Activated CD4-positive, alpha-beta memory T cell treated with anti-CD3 and anti-CD28 coated beads for 36 hours (primary cell): ENCODE data around the gene FOXE1. TPM values are rescaled to one million over a fixed set of nuclear protein-coding genes. Genes with fewer than 3 reads are reported as not detected.

Source experiments
- CTCF ChIA-PET: fragments of 350-600 bp; sonication (Branson Sonifier 250); formaldehyde crosslinking; loops from one replicate; lab custom pipeline; 2021; ENCODE audit warnings: antibody characterized with exemption, inconsistent platforms; lab: Charles Lee
- POLR2A ChIA-PET: fragments of 350-600 bp; sonication (Branson Sonifier 250); formaldehyde crosslinking; loops from one replicate; lab custom pipeline; 2021; ENCODE audit warnings: antibody characterized with exemption; lab: Charles Lee
- DNase-seq: peaks from one replicate; pipeline ENCODE4 v3.0.0-alpha.2; 2020
- H3K27ac Mint-ChIP-seq: one replicate; pipeline ENCODE4 v1.8.0; 2021; ENCODE audit warnings: mixed read lengths
- H3K27me3 Mint-ChIP-seq: one replicate; pipeline ENCODE4 v1.8.0; 2021; ENCODE audit warnings: mixed read lengths
- H3K36me3 Mint-ChIP-seq: one replicate; pipeline ENCODE4 v1.8.0; 2021; ENCODE audit warnings: mixed read lengths
- H3K4me1 Mint-ChIP-seq: one replicate; pipeline ENCODE4 v1.8.0; 2021; ENCODE audit warnings: low read depth, mixed read lengths
- H3K4me3 Mint-ChIP-seq: one replicate; pipeline ENCODE4 v1.8.0; 2021; ENCODE audit warnings: mild to moderate bottlenecking, mixed read lengths
- H3K9me3 Mint-ChIP-seq: one replicate; pipeline ENCODE4 v1.8.0; 2021; ENCODE audit warnings: mixed read lengths
- intact Hi-C: fragments of 100-400 bp; cut with micrococcal nuclease; formaldehyde crosslinking; loops from one replicate; pipeline ENCODE4 v1.15.1; 2023
- total RNA-seq, 2 experiments: library from RNA; stranded (reverse); gene quantifications; one replicate each; pipeline ENCODE4 v1.2.3, GENCODE V29; 2021

The FOXE1 gene
- total RNA-seq, 2 experiments from 2014 or later: not detected

GRCh38 chr9:97900738-97901565 is 47.9 kb downstream of the FOXE1 start:
- ChIA-PET CTCF (interaction anchor here (0.6 to 6.7 kb wide), 26 partner anchors 8 to 320 kb away, joined by 3 to 172 read pairs (median 5); partner anchors contain the start of genes ANP32B, HEMGN, NANS and NCBP1), POLR2A (interaction anchor here (0.8 kb wide), 1 partner anchor 21 kb away, joined by 3 read pairs; no protein-coding TSS in a partner anchor)
- no peak overlapping the region for H3K4me3 Mint-ChIP-seq
- no peak overlapping the region for H3K27ac Mint-ChIP-seq
- intact Hi-C loops: loop anchor here (1.0 to 5.0 kb wide), 3 partner anchors 11 to 269 kb away; partner anchors contain the start of genes NCBP1 and TSTD2
- H3K9me3 Mint-ChIP-seq: no peaks in the 10 kb centered on the region
- no peak for DNase-seq
- H3K27me3 Mint-ChIP-seq: no peaks in the 10 kb centered on the region
- H3K36me3 Mint-ChIP-seq: peaks cover 8% of the 10 kb centered on the region
- H3K4me1 Mint-ChIP-seq: peaks cover 55% of the 10 kb centered on the region

GRCh38 chr9:97903177-97903576 is 50.2 kb downstream of the FOXE1 start:
- no peak for DNase-seq
- Mint-ChIP-seq H3K9me3 (no peaks in the 10 kb centered on the region), H3K4me1 (peaks cover 70% of the 10 kb centered on the region), H3K27me3 (no peaks in the 10 kb centered on the region), H3K4me3 (peak overlapping the region; percentile 5), H3K36me3 (peaks cover 14% of the 10 kb centered on the region), H3K27ac (peak overlapping the region; percentile 35)
- intact Hi-C loops: loop anchor here (5.0 kb wide), 1 partner anchor 271 kb away; the partner anchor contains the start of genes NCBP1 and TSTD2
- CTCF ChIA-PET: interaction anchor here (1.1 to 6.7 kb wide), 8 partner anchors 12 to 218 kb away, joined by 3 to 172 read pairs (median 8); partner anchors contain the start of genes FOXE1, TRMO and XPA
- POLR2A ChIA-PET: interaction anchor here (0.9 to 1.0 kb wide), 2 partner anchors 19 to 79 kb away, joined by 3 to 8 read pairs; partner anchors contain the start of gene TRMO

- Mint-ChIP-seq H3K36me3 (peaks cover 19% of the 10 kb centered on the region), H3K27me3 (no peaks in the 10 kb centered on the region), H3K4me1 (peaks cover 80% of the 10 kb centered on the region), H3K27ac (peak overlapping the region; percentile 89), H3K4me3 (peak overlapping the region; percentile 76), H3K9me3 (no peaks in the 10 kb centered on the region)
- DNase-seq: peak; percentile 80
- intact Hi-C loops: loop anchor here (1.0 to 5.0 kb wide), 4 partner anchors 14 to 272 kb away; partner anchors contain the start of genes NCBP1 and TSTD2
- ChIA-PET POLR2A (interaction anchor here (1.2 to 3.6 kb wide), 2 partner anchors 16 to 152 kb away, joined by 3 to 26 read pairs; partner anchors contain the start of genes NANS and TRMO), CTCF (interaction anchor here (0.8 to 3.7 kb wide), 6 partner anchors 9 to 54 kb away, joined by 3 to 51 read pairs (median 4); partner anchors contain the start of gene TRMO)
Measured at GRCh38 chr9:97904725-97905124, 51.7 kb downstream of the FOXE1 start.

GRCh38 chr9:97905228-97905627 is 52.2 kb downstream of the FOXE1 start:
- DNase-seq: peak; percentile 62
- H3K27me3 Mint-ChIP-seq: no peaks in the 10 kb centered on the region
- H3K4me3 Mint-ChIP-seq: peak overlapping the region; percentile 76
- no peaks in the 10 kb centered on the region for H3K9me3 Mint-ChIP-seq
- H3K27ac Mint-ChIP-seq: peak overlapping the region; percentile 89
- H3K4me1 Mint-ChIP-seq: peaks cover 81% of the 10 kb centered on the region
- peaks cover 20% of the 10 kb centered on the region for H3K36me3 Mint-ChIP-seq
- ChIA-PET CTCF (interaction anchor here (0.8 to 3.7 kb wide), 7 partner anchors 9 to 54 kb away, joined by 3 to 51 read pairs (median 3); partner anchors contain the start of gene TRMO), POLR2A (interaction anchor here (1.2 to 3.6 kb wide), 2 partner anchors 16 to 151 kb away, joined by 3 to 26 read pairs; partner anchors contain the start of genes NANS and TRMO)
- intact Hi-C loops: loop anchor here (1.0 to 5.0 kb wide), 3 partner anchors 13 to 82 kb away; no protein-coding TSS in a partner anchor

Other genes starting within 250 kb of the FOXE1 start
- gene TSTD2, start 219.9 kb upstream of the FOXE1 start, total RNA-seq: 10 to 100 TPM; 10.3 to 13.4 TPM
- gene NCBP1, start 219.4 kb upstream of the FOXE1 start, total RNA-seq: 10 to 100 TPM; 43.4 to 47.2 TPM
- 1 to 10 TPM; 8.5 to 9.6 TPM for gene XPA, start 155.9 kb upstream of the FOXE1 start, total RNA-seq
- gene TRMO, start 69.3 kb downstream of the FOXE1 start, total RNA-seq: 10 to 100 TPM; 13.3 to 13.4 TPM
- gene HEMGN, start 84.9 kb downstream of the FOXE1 start, total RNA-seq: under 1 TPM; 0.69 to 0.99 TPM
- 100 to 1,000 TPM; 352 to 358 TPM for gene ANP32B, start 130.1 kb downstream of the FOXE1 start, total RNA-seq
- gene NANS, start 203.5 kb downstream of the FOXE1 start, total RNA-seq: 10 to 100 TPM; 48.4 to 51.9 TPM